Calu3 (cell line): ENCODE data around the gene SHKBP1. TPM values are rescaled to one million over a fixed set of nuclear protein-coding genes. Genes with fewer than 3 reads are reported as not detected.

Experiments used
- BruUV-seq: library from RNA; stranded (reverse); fragments of 400-500 nt; replicated peaks from 2 replicates; lab custom pipeline; 2021; lab: Mats Ljungman, UMichigan
- CTCF ChIA-PET: fragments of 300-600 bp; sonication (Branson Sonifier 250); formaldehyde crosslinking; loops from one replicate; lab custom pipeline; 2022; ENCODE audit warnings: antibody characterized with exemption; lab: Charles Lee
- DNase-seq: peaks from one replicate; pipeline ENCODE4 v3.0.0; 2022
- H3K27ac Mint-ChIP-seq: one replicate; pipeline ENCODE4 v1.8.0; 2022; ENCODE audit warnings: mixed read lengths; ENCODE audit not compliant: unreplicated experiment
- H3K27me3 Mint-ChIP-seq: one replicate; pipeline ENCODE4 v1.8.0; 2022; ENCODE audit warnings: mixed read lengths; ENCODE audit not compliant: unreplicated experiment
- H3K36me3 Mint-ChIP-seq: one replicate; pipeline ENCODE4 v1.8.0; 2022; ENCODE audit warnings: mild to moderate bottlenecking, moderate library complexity, mixed read lengths; ENCODE audit not compliant: insufficient read depth, unreplicated experiment
- H3K4me1 Mint-ChIP-seq: one replicate; pipeline ENCODE4 v1.8.0; 2022; ENCODE audit warnings: mild to moderate bottlenecking, low read depth, mixed read lengths; ENCODE audit not compliant: unreplicated experiment
- H3K4me3 Mint-ChIP-seq: one replicate; pipeline ENCODE4 v1.8.0; 2022; ENCODE audit warnings: mild to moderate bottlenecking, low read depth, moderate library complexity, mixed read lengths; ENCODE audit not compliant: unreplicated experiment
- H3K9me3 Mint-ChIP-seq: one replicate; pipeline ENCODE4 v1.8.0; 2022; ENCODE audit warnings: low read depth, mixed read lengths; ENCODE audit not compliant: unreplicated experiment
- intact Hi-C: fragments of 100-400 bp; cut with micrococcal nuclease; formaldehyde crosslinking; loops from one replicate; pipeline ENCODE4 v1.10.0; 2022; ENCODE audit not compliant: unreplicated experiment
- total RNA-seq: library from RNA; stranded (reverse); gene quantifications from 2 replicates; pipeline ENCODE4 v1.2.3, GENCODE V29; 2022
- TF ChIP-seq, protein P1 (sequence below): fragments of 200-600 bp; IDR thresholded peaks from one replicate; pipeline ENCODE4 v1.8.0; 2022; ENCODE audit warnings: antibody characterized with exemption; ENCODE audit not compliant: unreplicated experiment

Gene SHKBP1
- total RNA-seq, 1 experiment from 2014 or later, result 117 TPM

- H3K27me3 Mint-ChIP-seq, result peaks cover 78% of the 10 kb centered on the region
Measured at GRCh38 chr19:40567040-40567749, 9.5 kb upstream of the SHKBP1 start.

DNA sequence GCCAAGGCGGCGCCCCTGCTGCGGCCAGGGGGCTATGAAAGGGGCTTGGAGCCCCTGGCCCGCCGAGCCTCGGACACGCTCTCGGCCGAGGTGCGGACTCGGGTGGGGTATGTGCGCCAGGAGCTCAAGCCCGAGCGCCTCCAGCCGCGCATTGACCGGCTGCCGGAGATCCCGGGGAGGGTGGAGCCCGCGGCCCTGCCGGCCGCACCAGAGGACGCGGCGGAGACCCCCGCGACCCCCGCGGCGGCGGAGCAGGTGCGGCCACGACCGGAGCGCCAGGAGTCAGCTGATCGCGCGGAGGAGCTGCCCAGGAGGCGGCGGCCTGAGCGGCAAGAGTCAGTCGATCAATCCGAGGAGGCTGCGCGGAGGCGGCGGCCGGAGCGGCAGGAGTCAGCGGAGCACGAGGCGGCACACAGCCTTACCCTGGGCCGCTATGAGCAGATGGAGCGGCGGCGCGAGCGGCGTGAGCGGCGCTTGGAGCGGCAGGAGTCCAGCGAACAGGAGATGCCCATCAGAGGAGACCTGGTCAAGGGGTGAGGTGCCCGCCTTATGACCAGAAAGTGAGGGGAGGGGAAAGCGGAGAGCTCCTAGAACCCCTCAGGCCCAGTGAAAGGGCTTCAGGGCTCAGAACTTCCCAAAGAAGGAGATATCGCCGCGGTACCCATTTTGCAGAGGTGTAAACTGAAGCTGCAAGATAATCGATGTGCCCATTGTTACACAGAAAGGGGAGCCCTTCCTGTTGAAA is 8.8 kb upstream of the SHKBP1 start:
- no peak overlapping the region for H3K27ac Mint-ChIP-seq
- BruUV-seq, result no TSS peak
- H3K4me3 Mint-ChIP-seq, result peak overlapping the region; percentile 53
- no peak for DNase-seq
- intact Hi-C loops, result no loop called here
- CTCF ChIA-PET, result no interaction called here
- H3K9me3 Mint-ChIP-seq, result no peaks in the 10 kb centered on the region
- H3K27me3 Mint-ChIP-seq, result peaks cover 74% of the 10 kb centered on the region
- TF ChIP-seq, protein P1, sequence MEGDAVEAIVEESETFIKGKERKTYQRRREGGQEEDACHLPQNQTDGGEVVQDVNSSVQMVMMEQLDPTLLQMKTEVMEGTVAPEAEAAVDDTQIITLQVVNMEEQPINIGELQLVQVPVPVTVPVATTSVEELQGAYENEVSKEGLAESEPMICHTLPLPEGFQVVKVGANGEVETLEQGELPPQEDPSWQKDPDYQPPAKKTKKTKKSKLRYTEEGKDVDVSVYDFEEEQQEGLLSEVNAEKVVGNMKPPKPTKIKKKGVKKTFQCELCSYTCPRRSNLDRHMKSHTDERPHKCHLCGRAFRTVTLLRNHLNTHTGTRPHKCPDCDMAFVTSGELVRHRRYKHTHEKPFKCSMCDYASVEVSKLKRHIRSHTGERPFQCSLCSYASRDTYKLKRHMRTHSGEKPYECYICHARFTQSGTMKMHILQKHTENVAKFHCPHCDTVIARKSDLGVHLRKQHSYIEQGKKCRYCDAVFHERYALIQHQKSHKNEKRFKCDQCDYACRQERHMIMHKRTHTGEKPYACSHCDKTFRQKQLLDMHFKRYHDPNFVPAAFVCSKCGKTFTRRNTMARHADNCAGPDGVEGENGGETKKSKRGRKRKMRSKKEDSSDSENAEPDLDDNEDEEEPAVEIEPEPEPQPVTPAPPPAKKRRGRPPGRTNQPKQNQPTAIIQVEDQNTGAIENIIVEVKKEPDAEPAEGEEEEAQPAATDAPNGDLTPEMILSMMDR, result no peak
- peaks cover 18% of the 10 kb centered on the region for H3K4me1 Mint-ChIP-seq
- H3K36me3 Mint-ChIP-seq, result peaks cover 13% of the 10 kb centered on the region

More at GRCh38 chr19:40567040-40567749, 9.5 kb upstream of the SHKBP1 start:
- no TSS peak for BruUV-seq
- DNase-seq, result no peak
- no peaks in the 10 kb centered on the region for H3K9me3 Mint-ChIP-seq
- CTCF ChIA-PET, result no interaction called here
- peaks cover 18% of the 10 kb centered on the region for H3K4me1 Mint-ChIP-seq
- TF ChIP-seq, protein P1, result no peak
- H3K36me3 Mint-ChIP-seq, result peaks cover 13% of the 10 kb centered on the region
- no peak overlapping the region for H3K27ac Mint-ChIP-seq
- intact Hi-C loops, result no loop called here
- H3K4me3 Mint-ChIP-seq, result peak overlapping the region; percentile 53

- TF ChIP-seq, protein P1, result no peak
- intact Hi-C loops, result no loop called here
- Mint-ChIP-seq H3K27me3 (peaks cover 55% of the 10 kb centered on the region), H3K4me1 (peaks cover 18% of the 10 kb centered on the region), H3K9me3 (no peaks in the 10 kb centered on the region), H3K27ac (peak overlapping the region; percentile 77), H3K36me3 (peaks cover 17% of the 10 kb centered on the region), H3K4me3 (peak overlapping the region; percentile 42)
- no TSS peak for BruUV-seq
- DNase-seq, result peak; percentile 100
- CTCF ChIA-PET, result interaction anchor here (0.5 to 1.4 kb wide), 11 partner anchors 11 to 265 kb away, joined by 3 to 10 read pairs (median 4); no protein-coding TSS in a partner anchor
Measured at GRCh38 chr19:40570313-40571004, 6.2 kb upstream of the SHKBP1 start.

GRCh38 chr19:40571005-40571318 is 5.7 kb upstream of the SHKBP1 start:
- no TSS peak for BruUV-seq
- H3K9me3 Mint-ChIP-seq, result no peaks in the 10 kb centered on the region
- TF ChIP-seq, protein P1, result no peak
- peaks cover 50% of the 10 kb centered on the region for H3K27me3 Mint-ChIP-seq
- peaks cover 17% of the 10 kb centered on the region for H3K36me3 Mint-ChIP-seq
- CTCF ChIA-PET, result interaction anchor here (0.5 to 1.4 kb wide), 12 partner anchors 11 to 649 kb away, joined by 3 to 10 read pairs (median 4); no protein-coding TSS in a partner anchor
- peak overlapping the region; percentile 77 for H3K27ac Mint-ChIP-seq
- no peak for DNase-seq
- H3K4me1 Mint-ChIP-seq, result peaks cover 18% of the 10 kb centered on the region
- H3K4me3 Mint-ChIP-seq, result peak overlapping the region; percentile 42
- intact Hi-C loops, result no loop called here
